CD4-positive, alpha-beta T cell (primary cell): ENCODE measurements around the gene IQCM. TPM values are rescaled to one million over a fixed set of nuclear protein-coding genes. Genes with fewer than 3 reads are reported as not detected.

Experiments used
- ATAC-seq: fragments of 200-7000 bp; cut with Tn5 transposase; one replicate; pipeline ENCODE4 v1.10.0; 2022; ENCODE audit warnings: mild to moderate bottlenecking; ENCODE audit not compliant: poor library complexity
- CTCF ChIA-PET: fragments of 350-600 bp; sonication (Branson Sonifier 250); formaldehyde crosslinking; loops from one replicate; lab custom pipeline; 2021; ENCODE audit warnings: antibody characterized with exemption, inconsistent platforms; lab: Charles Lee
- POLR2A ChIA-PET: fragments of 350-600 bp; sonication (Branson Sonifier 250); formaldehyde crosslinking; loops from one replicate; lab custom pipeline; 2021; ENCODE audit warnings: antibody characterized with exemption, inconsistent platforms; lab: Charles Lee
- DNase-seq, 14 experiments: peaks; one replicate each; pipeline ENCODE4 v3.0.0-alpha.2; 2013 to 2020; ENCODE audit warnings: mixed read lengths in 2 of 14
- H3K27ac ChIP-seq, 2 donors: one replicate each; pipeline versions ENCODE4 v1.5.1 to v1.7.0; 2013; ENCODE audit warnings: low read length in 2 of 2, low read depth in 1 of 2, mild to moderate bottlenecking in 1 of 2
- H3K27me3 ChIP-seq, 2 experiments: 1 replicate in 1 of 2; 2 replicates in 1 of 2; pipeline versions ENCODE4 v1.6.1 to v1.7.0; 2013; ENCODE audit warnings: low read length in 2 of 2, control low read depth in 1 of 2, mild to moderate bottlenecking in 1 of 2, moderate library complexity in 1 of 2; ENCODE audit not compliant: insufficient read depth in 2 of 2, control insufficient read depth in 1 of 2
- H3K36me3 ChIP-seq: one replicate; pipeline ENCODE4 v1.6.1; 2013; ENCODE audit warnings: low read length, control low read depth; ENCODE audit not compliant: insufficient read depth
- H3K4me1 ChIP-seq: one replicate; pipeline ENCODE4 v1.6.1; 2013; ENCODE audit warnings: low read length, control low read depth; ENCODE audit not compliant: insufficient read depth
- H3K4me3 ChIP-seq: one replicate; pipeline ENCODE4 v1.5.1; 2013; ENCODE audit warnings: mild to moderate bottlenecking, low read length, moderate library complexity
- H3K9me3 ChIP-seq, 2 experiments: 1 replicate in 1 of 2; 2 replicates in 1 of 2; pipeline versions ENCODE4 v1.6.1 to v1.7.0; 2013; ENCODE audit warnings: low read length in 2 of 2, mild to moderate bottlenecking in 2 of 2, control low read depth in 1 of 2, moderate library complexity in 1 of 2; ENCODE audit not compliant: control insufficient read depth in 1 of 2, insufficient read depth in 1 of 2
- H3K27ac Mint-ChIP-seq: one replicate; pipeline ENCODE4 v1.8.0; 2020; ENCODE audit warnings: mixed read lengths
- H3K27me3 Mint-ChIP-seq: one replicate; pipeline ENCODE4 v1.8.0; 2021; ENCODE audit warnings: mixed read lengths
- H3K36me3 Mint-ChIP-seq: one replicate; pipeline ENCODE4 v1.8.0; 2021; ENCODE audit warnings: low read depth, mixed read lengths
- H3K4me1 Mint-ChIP-seq: one replicate; pipeline ENCODE4 v1.8.0; 2021; ENCODE audit warnings: low read depth, mixed read lengths
- H3K4me3 Mint-ChIP-seq: one replicate; pipeline ENCODE4 v1.8.0; 2020; ENCODE audit warnings: mild to moderate bottlenecking, mixed read lengths
- H3K9me3 Mint-ChIP-seq: one replicate; pipeline ENCODE4 v1.8.0; 2020; ENCODE audit warnings: mixed read lengths
- CTCF ChIP-seq: fragments of 200-600 bp; IDR thresholded peaks from one replicate; pipeline ENCODE4 v1.8.0; 2022; ENCODE audit warnings: antibody characterized with exemption, mild to moderate bottlenecking
- intact Hi-C, 2 experiments: fragments of 100-400 bp; cut with DNase I in 1 of 2; cut with micrococcal nuclease in 1 of 2; formaldehyde crosslinking; loops; one replicate each; pipeline versions ENCODE4 v1.15.1 to v1.9.0; 2023 to 2025; cut with DNase I, micrococcal nuclease
- polyA plus RNA-seq, 2 donors: library from polyadenylated mRNA; unstranded; fragments of 120-200 nt; gene quantifications; one replicate each; pipeline ENCODE4 v1.2.1, GENCODE V29; 2013
- total RNA-seq, 174 experiments: library from RNA in 2 of 174; stranded (reverse) in 2 of 174; gene quantifications; one replicate each; pipeline ENCODE4 v1.2.3 and lab custom pipeline; 2021 to 2026

Gene IQCM
- total RNA-seq (not detected), total RNA-seq (lab: John Stamatoyannopoulos, UW) (0 to 0.10 (median 0) reads per million in 172 experiments)
- polyA plus RNA-seq (2013, experiment 1 of 2) = not detected
- not detected for polyA plus RNA-seq (2013, experiment 2 of 2)

- no peaks in the 10 kb centered on the region for H3K4me1 Mint-ChIP-seq
- no peaks in the 10 kb centered on the region for H3K27me3 Mint-ChIP-seq
- H3K27ac Mint-ChIP-seq = no peak within 1 kb of the TSS
- Histone ChIP-seq H3K36me3 (no peaks in the 10 kb centered on the region), H3K4me1 (no peaks in the 10 kb centered on the region), H3K4me3 (no peak within 1 kb of the TSS), H3K27me3 (no peaks in the 10 kb centered on the region), H3K27ac (no peak within 1 kb of the TSS), H3K9me3 (no peaks in the 10 kb centered on the region)
- DNase-seq (no peak), ATAC-seq (no peak)
- H3K4me3 Mint-ChIP-seq = no peak within 1 kb of the TSS
- no peaks in the 10 kb centered on the region for H3K36me3 Mint-ChIP-seq
- intact Hi-C loops = no loop called here
- no peak for TF ChIP-seq CTCF
- POLR2A ChIA-PET = no interaction called here
- no peaks in the 10 kb centered on the region for H3K9me3 Mint-ChIP-seq
- CTCF ChIA-PET = interaction anchor here (1.4 kb wide), 1 partner anchor 9 kb away, joined by 3 read pairs; no protein-coding TSS in a partner anchor
These were observed at the start of gene IQCM for GRCh38 chr4:149815743-149816142. TSS of gene IQCM (minus strand) at chr4:149815843. CDS start at chr4:149742691, 73,152 bp downstream.

- H3K27me3 ChIP-seq = no peaks in the 10 kb centered on the region
- intact Hi-C loops = no loop called here
- ATAC-seq (no peak), DNase-seq (no peak)
- TF ChIP-seq CTCF = no peak
- no peaks in the 10 kb centered on the region for H3K4me1 ChIP-seq
- no peaks in the 10 kb centered on the region for H3K36me3 ChIP-seq
- Mint-ChIP-seq H3K4me3 (no peak overlapping the region), H3K27me3 (no peaks in the 10 kb centered on the region), H3K36me3 (no peaks in the 10 kb centered on the region), H3K27ac (no peak overlapping the region), H3K4me1 (no peaks in the 10 kb centered on the region), H3K9me3 (peaks cover 3% of the 10 kb centered on the region)
- H3K27ac ChIP-seq = no peak overlapping the region
- no peak overlapping the region for H3K4me3 ChIP-seq
- ChIA-PET POLR2A (no interaction called here), CTCF (no interaction called here)
- H3K9me3 ChIP-seq = no peaks in the 10 kb centered on the region
These were observed 41.8 kb upstream of the IQCM start for GRCh38 chr4:149857446-149857845.

DNA sequence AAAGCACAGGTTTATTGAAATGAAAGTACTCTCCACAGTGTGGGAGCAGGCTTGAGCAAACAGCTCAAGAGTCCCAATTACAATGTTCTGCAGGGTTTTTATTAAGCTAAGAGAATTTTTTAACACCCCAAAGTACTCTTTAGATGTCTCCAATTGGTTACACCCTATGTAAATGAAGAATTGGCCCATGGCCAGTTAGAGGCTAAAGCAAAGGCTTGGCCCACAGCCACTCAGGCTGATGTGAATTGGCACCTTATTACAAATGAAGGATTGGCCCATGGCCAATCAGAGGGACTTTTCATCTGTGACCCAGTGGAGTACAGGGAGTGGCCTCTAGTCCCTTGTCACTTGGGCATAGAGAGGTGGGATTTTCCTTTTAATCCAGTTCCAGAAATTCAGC is 30.1 kb upstream of the IQCM start:
- H3K27ac ChIP-seq = no peak overlapping the region
- H3K9me3 ChIP-seq = no peaks in the 10 kb centered on the region
- Mint-ChIP-seq H3K9me3 (no peaks in the 10 kb centered on the region), H3K27me3 (no peaks in the 10 kb centered on the region), H3K4me3 (no peak overlapping the region), H3K4me1 (no peaks in the 10 kb centered on the region), H3K36me3 (no peaks in the 10 kb centered on the region), H3K27ac (no peak overlapping the region)
- ChIA-PET CTCF (no interaction called here), POLR2A (no interaction called here)
- H3K36me3 ChIP-seq = no peaks in the 10 kb centered on the region
- TF ChIP-seq CTCF = no peak
- DNase-seq = no peak
- no peak overlapping the region for H3K4me3 ChIP-seq
- no peaks in the 10 kb centered on the region for H3K4me1 ChIP-seq
- no peak for ATAC-seq
- no peaks in the 10 kb centered on the region for H3K27me3 ChIP-seq
- intact Hi-C loops = no loop called here
